SIG-M5 treated with dmso at 0.1 percent for 504 hours (cell line): ENCODE results near the gene STUM.
"Not testable (repeated sequence)": the region's sequence is repeated elsewhere in the genome, so short reads cannot be mapped to it uniquely, and the experiment has no call there.

Experiments
- DNase-seq: peaks from one replicate; lab custom pipeline; 2025; ENCODE audit not compliant: unreplicated experiment; lab: John Stamatoyannopoulos, UW

Gene STUM

DNA sequence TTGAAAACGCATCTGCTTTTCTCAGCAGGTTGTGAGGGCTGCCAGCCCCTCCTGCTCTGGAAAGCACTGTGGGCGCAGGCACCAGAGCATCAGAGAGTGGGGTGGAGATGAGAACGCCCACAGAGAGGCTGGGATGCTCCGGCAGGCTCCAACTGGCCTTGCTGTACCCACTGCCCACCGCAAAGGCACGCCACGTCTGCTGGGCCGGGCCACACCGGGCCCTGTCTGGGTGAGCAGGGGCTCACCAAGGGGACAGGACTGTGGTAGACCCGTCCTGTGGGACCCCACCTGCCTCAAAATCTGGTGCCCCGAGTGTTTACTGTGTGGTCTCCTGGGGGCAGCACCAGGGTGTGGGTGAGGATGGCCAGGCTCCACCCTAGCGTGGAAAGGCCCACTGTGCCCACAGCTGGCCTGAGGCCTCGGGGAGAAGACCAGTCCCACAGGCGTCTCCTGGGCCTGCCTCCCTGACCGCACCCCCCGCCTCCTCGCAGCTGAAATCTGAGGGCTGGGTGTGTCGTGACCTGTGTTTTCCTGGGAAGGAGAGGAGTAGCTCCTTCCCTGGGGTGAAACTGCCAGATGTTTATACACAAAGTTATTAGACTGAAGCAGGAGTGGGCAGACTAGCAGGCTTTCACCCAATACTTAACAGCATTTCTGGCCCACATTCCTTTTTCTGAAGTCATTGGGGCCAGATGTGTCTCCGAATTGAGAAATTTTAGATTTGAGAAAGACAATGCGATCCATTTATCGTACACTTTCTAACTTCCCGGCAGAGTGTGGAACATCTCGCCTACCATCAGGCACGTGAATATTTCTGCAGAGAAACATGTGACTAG, 53.8 kb downstream of the STUM start:
- DNase-seq = no peak

DNA sequence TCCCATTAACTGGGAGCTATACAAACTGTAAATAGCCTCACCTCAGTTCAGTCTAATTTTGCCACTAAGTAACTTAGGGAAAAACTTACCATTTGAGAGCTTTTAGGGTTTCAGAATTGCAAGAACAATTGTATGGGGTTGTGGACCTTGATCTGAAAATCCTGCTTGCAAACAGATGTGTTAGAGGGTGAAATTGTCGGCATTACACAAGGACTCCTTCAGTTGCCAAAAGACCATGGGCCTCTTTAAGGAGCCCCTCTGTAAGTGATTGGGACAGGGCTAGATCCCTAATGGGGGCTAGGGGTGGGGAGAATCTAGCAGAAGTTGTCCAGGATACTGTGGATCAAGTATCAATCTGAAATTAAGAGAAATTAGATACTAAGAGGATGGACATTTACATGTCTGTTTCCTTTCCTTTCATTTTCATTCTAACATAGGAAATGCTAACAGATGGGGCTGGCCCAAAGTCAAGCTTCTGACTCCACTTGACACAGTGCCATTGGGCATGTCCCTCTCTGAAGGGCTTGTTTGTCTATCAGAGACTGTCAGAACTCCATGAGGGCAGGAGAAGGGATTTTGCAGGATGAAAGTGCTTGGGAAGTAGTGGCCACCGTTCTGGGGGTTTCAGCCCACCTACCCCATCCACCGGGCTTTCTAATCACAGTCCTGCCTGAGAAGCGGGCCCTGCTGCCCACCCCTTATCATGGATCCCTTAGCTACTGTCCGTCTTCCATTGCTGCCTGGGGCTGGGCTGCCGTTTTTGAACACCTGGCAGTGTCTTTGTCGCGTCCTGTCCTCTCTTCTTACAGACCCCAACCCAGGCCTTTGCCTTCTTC, 54.7 kb downstream of the STUM start:
- no peak for DNase-seq

GRCh38 chr1:226603858-226604559, 55.4 kb downstream of the STUM start:
- no peak for DNase-seq

DNA sequence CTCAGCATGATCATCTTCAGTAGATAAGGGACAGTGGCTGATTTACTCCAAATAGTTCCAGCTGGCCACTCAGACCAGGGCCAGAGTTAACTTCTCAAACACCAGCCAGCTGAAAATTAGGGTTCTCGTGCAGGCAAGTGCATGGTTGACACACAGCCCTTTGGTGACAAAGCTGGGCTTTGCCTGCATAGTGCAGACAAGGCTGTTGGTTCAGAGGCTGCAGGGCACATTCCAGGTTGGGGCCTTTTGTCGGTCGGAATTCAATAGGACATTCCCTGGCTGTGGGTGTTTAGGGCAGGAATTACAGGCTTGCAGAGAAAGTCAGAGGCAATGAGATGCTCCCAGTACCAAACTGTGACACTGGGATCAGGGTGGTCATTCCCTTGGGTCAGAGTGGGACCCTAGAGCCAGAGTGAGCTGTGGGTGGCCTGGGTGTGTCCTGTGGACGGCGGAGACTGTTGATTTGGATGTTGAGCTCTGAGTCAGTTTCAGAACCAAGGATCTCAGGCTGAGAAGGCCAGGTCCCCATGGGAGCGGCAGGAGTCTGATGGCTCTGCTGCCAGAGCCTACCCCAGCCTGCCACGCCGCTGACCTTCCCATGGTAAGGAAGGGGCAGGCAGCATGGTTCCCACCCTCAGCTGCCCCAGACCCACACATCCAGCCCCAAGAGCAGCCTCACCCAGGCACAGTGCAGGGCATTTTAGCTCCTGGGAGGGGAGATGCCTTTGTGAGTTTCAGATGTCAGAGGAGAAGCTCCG, 56.2 kb downstream of the STUM start:
- no peak for DNase-seq

- DNase-seq = no peak
Measured at GRCh38 chr1:226605318-226605950, 56.9 kb downstream of the STUM start.

GRCh38 chr1:226606311-226607267, 58.0 kb downstream of the STUM start:
- DNase-seq = peak; percentile 4

GRCh38 chr1:226607268-226607660, 58.7 kb downstream of the STUM start:
- DNase-seq = no peak

- no peak for DNase-seq
Measured at GRCh38 chr1:226607821-226608220, 59.3 kb downstream of the STUM start.

DNA sequence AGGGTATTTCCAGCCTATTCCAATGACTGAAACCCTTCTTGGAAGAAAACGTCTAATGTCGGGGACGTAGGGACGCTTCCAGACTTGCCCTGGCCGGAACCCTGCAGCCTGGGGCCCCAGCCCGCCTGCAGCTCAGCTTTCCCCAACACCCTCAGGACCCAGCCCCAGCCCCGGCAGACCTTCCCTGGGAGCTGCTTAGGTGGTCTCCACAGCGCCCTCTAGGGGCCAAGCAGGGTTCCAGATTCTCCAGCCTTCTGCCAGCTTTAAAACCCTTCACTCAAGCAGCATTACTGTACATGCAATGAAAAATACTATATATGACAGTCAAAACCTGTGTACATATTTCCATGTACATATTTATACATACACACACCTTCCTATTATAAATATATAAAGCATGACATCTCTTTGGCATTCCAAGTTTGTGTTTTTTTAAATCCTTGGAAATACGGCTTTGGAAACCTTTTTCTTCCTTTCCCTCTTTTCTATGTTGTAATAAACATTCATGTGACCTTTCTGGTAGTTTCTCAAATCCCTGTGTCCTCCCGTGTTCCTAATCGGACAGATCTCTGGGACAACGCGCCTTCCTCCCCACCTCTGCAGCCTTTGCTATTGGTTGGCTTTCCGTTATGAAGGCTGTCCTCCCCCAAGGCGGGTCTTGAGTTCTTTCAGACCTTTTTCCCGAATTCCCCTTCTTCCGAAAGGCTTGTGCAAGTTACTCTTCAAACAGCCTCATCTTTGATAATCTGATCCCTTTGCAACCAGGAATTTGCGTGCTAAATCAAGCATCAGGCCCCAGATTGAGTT, 60.3 kb downstream of the STUM start:
- peak; percentile 65 for DNase-seq

GRCh38 chr1:226609836-226610455, 61.4 kb downstream of the STUM start:
- DNase-seq = no peak

GRCh38 chr1:226610671-226611070, 62.1 kb downstream of the STUM start:
- no peak for DNase-seq

DNA sequence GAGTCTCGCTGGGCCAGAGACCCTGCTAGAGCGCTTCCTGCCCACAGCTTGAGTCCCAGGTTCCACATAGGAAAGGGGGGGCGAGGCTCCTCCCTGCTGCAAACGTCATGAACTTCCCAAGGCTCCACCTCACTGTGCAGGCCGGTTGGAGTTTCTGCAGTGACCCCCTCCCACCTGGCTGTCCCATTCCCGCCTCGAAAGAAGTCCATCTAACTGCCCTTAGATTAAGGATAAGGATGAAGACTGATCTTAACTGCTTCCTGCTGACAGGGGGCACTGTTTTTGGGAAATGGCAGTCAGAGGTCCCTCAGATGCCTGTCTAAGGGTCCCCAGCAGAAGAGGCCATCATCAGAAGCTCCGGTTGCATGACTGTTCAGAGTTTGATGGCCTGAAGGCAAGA, 62.7 kb downstream of the STUM start:
- DNase-seq = no peak

- DNase-seq = not testable (repeated sequence)
Measured at GRCh38 chr1:226611980-226612379, 63.4 kb downstream of the STUM start.

GRCh38 chr1:226615876-226616275, 67.3 kb downstream of the STUM start:
- DNase-seq = no peak

DNA sequence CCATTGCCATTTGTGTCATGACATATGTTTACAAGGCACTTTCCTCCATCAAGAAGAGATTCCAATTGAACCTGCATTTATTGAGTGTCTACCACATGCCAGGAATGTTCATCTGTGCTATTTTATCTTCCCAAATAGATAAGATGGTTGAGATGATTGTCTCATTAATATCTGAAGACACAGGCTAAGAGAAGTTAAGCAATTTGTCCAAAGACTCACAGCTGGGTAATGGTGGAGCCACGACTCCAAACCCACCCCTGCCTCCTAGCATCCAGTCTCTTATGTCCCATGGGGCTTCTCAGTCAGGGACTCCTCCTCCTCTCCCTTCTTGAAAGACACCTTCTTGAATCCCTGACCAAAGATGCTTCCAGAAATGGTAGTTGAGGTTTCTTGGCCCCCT, 68.1 kb downstream of the STUM start:
- no peak for DNase-seq

GRCh38 chr1:226617109-226617508, 68.5 kb downstream of the STUM start:
- no peak for DNase-seq

GRCh38 chr1:226617719-226618118, 69.2 kb downstream of the STUM start:
- not testable (repeated sequence) for DNase-seq

- no peak for DNase-seq
Measured at GRCh38 chr1:226618380-226618779, 69.8 kb downstream of the STUM start.
